Liver (tissue), 3 donors: ENCODE data around the gene KDM4C.

Experiments
- ATF3 ChIP-seq: IDR thresholded peaks from 2 replicates; pipeline ENCODE4 v1.6.1; 2016; ENCODE audit warnings: antibody characterized with exemption
- CTCF ChIP-seq: fragments of 150-350 bp; IDR thresholded peaks from 2 replicates; pipeline ENCODE4 v1.5.1; 2017; ENCODE audit warnings: improper control_type of control experiment, low read depth, low read length; ENCODE audit not compliant: missing input control
- FOXA1 ChIP-seq: IDR thresholded peaks from 2 replicates; pipeline ENCODE4 v1.6.1; 2016; ENCODE audit warnings: antibody characterized with exemption
- GABPA ChIP-seq, 2 donors: IDR thresholded peaks in 1 of 2; conservative IDR thresholded peaks in 1 of 2; 2 replicates each; pipeline ENCODE4 v1.6.1; 2016; ENCODE audit warnings: antibody characterized with exemption in 2 of 2, mild to moderate bottlenecking in 1 of 2, moderate library complexity in 1 of 2
- HNF4A ChIP-seq, 2 donors: conservative IDR thresholded peaks; 2 replicates each; pipeline ENCODE4 v1.6.1; 2016; ENCODE audit warnings: antibody characterized with exemption in 2 of 2, mild to moderate bottlenecking in 2 of 2
- RAD21 ChIP-seq, 2 donors: IDR thresholded peaks; 2 replicates each; pipeline ENCODE4 v1.6.1; 2016; ENCODE audit warnings: antibody characterized with exemption in 2 of 2, mild to moderate bottlenecking in 2 of 2
- SP1 ChIP-seq: IDR thresholded peaks from 2 replicates; pipeline ENCODE4 v1.6.1; 2018; ENCODE audit warnings: antibody characterized with exemption, mild to moderate bottlenecking
- TAF1 ChIP-seq: conservative IDR thresholded peaks from 2 replicates; pipeline ENCODE4 v1.6.1; 2016; ENCODE audit warnings: antibody characterized with exemption, mild to moderate bottlenecking
- YY1 ChIP-seq: IDR thresholded peaks from 2 replicates; pipeline ENCODE4 v1.6.1; 2016; ENCODE audit warnings: antibody characterized with exemption, mild to moderate bottlenecking
- donor health status: healthy.
- donor health status: healthy.

GRCh38 chr9:6829027-6829426 is 71.3 kb downstream of the KDM4C start:
- TF ChIP-seq ATF3 (no peak), FOXA1 (no peak), CTCF (no peak), SP1 (no peak), TAF1 (no peak), YY1 (no peak), GABPA (IDR thresholded peaks at IDR 0.05 in 1 of 2, conservative IDR thresholded peaks at IDR 0.05 in 1 of 2) (no peak), RAD21 (IDR thresholded peaks at IDR 0.05) (no peak), HNF4A (conservative IDR thresholded peaks at IDR 0.05) (no peak)
